Nephron progenitor cell (in vitro differentiated cells): ENCODE data around the gene KRTAP12-1.
A peak's percentile ranks its signal among the peaks of the same experiment; 100 is the strongest.

Experiments used
- DNase-seq: peaks from one replicate; pipeline ENCODE4 v3.0.0; 2021
- H3K27ac Mint-ChIP-seq: 2 replicates; pipeline ENCODE4 v1.8.0; 2021; ENCODE audit warnings: mild to moderate bottlenecking, moderate library complexity, mixed read lengths
- H3K27me3 Mint-ChIP-seq: 2 replicates; pipeline ENCODE4 v1.8.0; 2021; ENCODE audit warnings: mild to moderate bottlenecking, low read depth, mixed read lengths; ENCODE audit not compliant: poor library complexity
- H3K36me3 Mint-ChIP-seq: 2 replicates; pipeline ENCODE4 v1.8.0; 2021; ENCODE audit warnings: low read depth, mixed read lengths
- H3K4me1 Mint-ChIP-seq: 2 replicates; pipeline ENCODE4 v1.8.0; 2021; ENCODE audit warnings: mixed read lengths
- H3K4me3 Mint-ChIP-seq: 2 replicates; pipeline ENCODE4 v1.8.0; 2021; ENCODE audit warnings: mild to moderate bottlenecking, moderate library complexity, mixed read lengths
- H3K9me3 Mint-ChIP-seq: 2 replicates; pipeline ENCODE4 v1.8.0; 2021; ENCODE audit warnings: mild to moderate bottlenecking, moderate library complexity, mixed read lengths
- TF ChIP-seq, protein P1 (sequence below): fragments of 200-600 bp; sonication (generic); IDR thresholded peaks from 2 replicates; pipeline ENCODE4 v1.5.0; 2021; ENCODE audit warnings: antibody characterized with exemption

KRTAP12-1 gene

DNA sequence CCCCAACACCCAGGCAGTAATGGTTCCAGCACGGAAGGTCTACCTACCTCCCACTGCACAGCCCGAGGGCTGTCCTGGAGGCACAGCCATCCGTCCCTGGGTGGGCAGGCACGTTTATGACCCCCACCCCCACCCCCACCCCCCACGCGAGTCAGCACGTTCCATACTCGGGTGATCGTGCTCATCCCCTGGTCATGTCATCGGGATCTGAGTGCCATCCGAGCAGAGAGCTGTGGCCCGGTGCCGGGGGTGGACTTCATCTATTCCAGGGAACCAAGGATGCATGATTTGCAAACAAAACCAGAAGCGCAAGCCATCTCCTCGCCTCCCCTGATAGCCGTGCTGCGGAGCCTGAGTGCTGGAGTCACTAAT, 28.3 kb upstream of the KRTAP12-1 start:
- peaks cover 100% of the 10 kb centered on the region for H3K27me3 Mint-ChIP-seq
- peaks cover 63% of the 10 kb centered on the region for H3K4me1 Mint-ChIP-seq
- no peaks in the 10 kb centered on the region for H3K36me3 Mint-ChIP-seq
- TF ChIP-seq, protein P1, sequence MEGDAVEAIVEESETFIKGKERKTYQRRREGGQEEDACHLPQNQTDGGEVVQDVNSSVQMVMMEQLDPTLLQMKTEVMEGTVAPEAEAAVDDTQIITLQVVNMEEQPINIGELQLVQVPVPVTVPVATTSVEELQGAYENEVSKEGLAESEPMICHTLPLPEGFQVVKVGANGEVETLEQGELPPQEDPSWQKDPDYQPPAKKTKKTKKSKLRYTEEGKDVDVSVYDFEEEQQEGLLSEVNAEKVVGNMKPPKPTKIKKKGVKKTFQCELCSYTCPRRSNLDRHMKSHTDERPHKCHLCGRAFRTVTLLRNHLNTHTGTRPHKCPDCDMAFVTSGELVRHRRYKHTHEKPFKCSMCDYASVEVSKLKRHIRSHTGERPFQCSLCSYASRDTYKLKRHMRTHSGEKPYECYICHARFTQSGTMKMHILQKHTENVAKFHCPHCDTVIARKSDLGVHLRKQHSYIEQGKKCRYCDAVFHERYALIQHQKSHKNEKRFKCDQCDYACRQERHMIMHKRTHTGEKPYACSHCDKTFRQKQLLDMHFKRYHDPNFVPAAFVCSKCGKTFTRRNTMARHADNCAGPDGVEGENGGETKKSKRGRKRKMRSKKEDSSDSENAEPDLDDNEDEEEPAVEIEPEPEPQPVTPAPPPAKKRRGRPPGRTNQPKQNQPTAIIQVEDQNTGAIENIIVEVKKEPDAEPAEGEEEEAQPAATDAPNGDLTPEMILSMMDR, result no peak
- H3K4me3 Mint-ChIP-seq, result no peak overlapping the region
- DNase-seq, result no peak
- no peak overlapping the region for H3K27ac Mint-ChIP-seq
- H3K9me3 Mint-ChIP-seq, result peaks cover 12% of the 10 kb centered on the region

- H3K4me3 Mint-ChIP-seq, result no peak overlapping the region
- H3K27ac Mint-ChIP-seq, result no peak overlapping the region
- peaks cover 18% of the 10 kb centered on the region for H3K9me3 Mint-ChIP-seq
- TF ChIP-seq, protein P1, result no peak
- H3K4me1 Mint-ChIP-seq, result peaks cover 57% of the 10 kb centered on the region
- no peaks in the 10 kb centered on the region for H3K36me3 Mint-ChIP-seq
- DNase-seq, result no peak
- H3K27me3 Mint-ChIP-seq, result peaks cover 100% of the 10 kb centered on the region
These were observed 27.7 kb upstream of the KRTAP12-1 start for GRCh38 chr21:44709426-44710293.

- Mint-ChIP-seq H3K4me1 (peaks cover 54% of the 10 kb centered on the region), H3K4me3 (peak overlapping the region; percentile 34)
These were observed 27.0 kb upstream of the KRTAP12-1 start for GRCh38 chr21:44708866-44709425.

DNA sequence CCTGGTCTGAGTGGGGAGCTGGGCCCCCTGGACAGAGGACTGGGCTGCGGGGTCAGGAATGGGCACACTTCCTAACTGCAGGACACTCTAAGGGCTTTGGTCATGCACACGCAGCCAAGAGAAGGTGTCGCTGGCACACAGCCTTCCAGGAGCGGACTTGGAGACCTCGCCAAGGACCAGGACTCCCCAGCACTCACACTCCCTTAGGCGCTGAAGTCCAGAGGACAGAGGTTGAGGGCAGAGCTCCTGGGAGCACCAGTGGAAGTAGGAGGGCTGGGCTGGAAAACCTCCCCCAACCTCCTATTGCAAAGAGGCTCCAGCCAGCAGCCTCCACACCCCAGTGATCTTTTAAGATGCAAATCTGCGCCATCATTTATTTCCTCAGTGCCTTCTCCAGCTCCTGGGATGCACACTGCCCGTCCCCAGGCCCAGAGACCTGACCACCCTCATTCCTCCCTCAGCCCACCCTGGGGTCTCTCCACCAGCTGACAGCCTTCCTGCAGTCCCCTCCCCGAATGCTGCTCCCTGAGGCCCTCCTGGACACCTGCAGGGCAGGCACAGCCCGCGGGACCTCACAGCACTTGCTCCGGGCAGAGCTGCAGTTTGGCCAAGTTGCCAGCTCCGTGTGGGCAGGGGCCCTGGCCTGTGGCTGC, 26.4 kb upstream of the KRTAP12-1 start:
- TF ChIP-seq, protein P1, result no peak
- H3K9me3 Mint-ChIP-seq, result peaks cover 21% of the 10 kb centered on the region
- H3K27me3 Mint-ChIP-seq, result peaks cover 100% of the 10 kb centered on the region
- peaks cover 52% of the 10 kb centered on the region for H3K4me1 Mint-ChIP-seq
- no peak for DNase-seq
- H3K4me3 Mint-ChIP-seq, result no peak overlapping the region
- H3K36me3 Mint-ChIP-seq, result no peaks in the 10 kb centered on the region
- H3K27ac Mint-ChIP-seq, result no peak overlapping the region

More at GRCh38 chr21:44708866-44709425, 27.0 kb upstream of the KRTAP12-1 start:
- DNase-seq, result no peak
- H3K9me3 Mint-ChIP-seq, result peaks cover 21% of the 10 kb centered on the region
- peaks cover 100% of the 10 kb centered on the region for H3K27me3 Mint-ChIP-seq
- H3K27ac Mint-ChIP-seq, result no peak overlapping the region
- TF ChIP-seq, protein P1, result no peak
- H3K36me3 Mint-ChIP-seq, result no peaks in the 10 kb centered on the region

- Mint-ChIP-seq H3K27ac (no peak overlapping the region), H3K36me3 (no peaks in the 10 kb centered on the region), H3K4me1 (peaks cover 56% of the 10 kb centered on the region), H3K4me3 (no peak overlapping the region), H3K9me3 (peaks cover 21% of the 10 kb centered on the region), H3K27me3 (peaks cover 100% of the 10 kb centered on the region)
- DNase-seq, result no peak
- TF ChIP-seq, protein P1, result no peak
These were observed 25.0 kb upstream of the KRTAP12-1 start for GRCh38 chr21:44706706-44707581.
